ENCODE data around the gene HP.
"Not testable (repeated sequence)": the region's sequence is repeated elsewhere in the genome, so short reads cannot be mapped to it uniquely, and the experiment has no call there.

HP gene

GRCh38 chr16:72043058-72043457 is 11.2 kb upstream of the HP start:
- no peak for DNase-seq (ENCODE audit: low read depth in 2 of 2)

DNA sequence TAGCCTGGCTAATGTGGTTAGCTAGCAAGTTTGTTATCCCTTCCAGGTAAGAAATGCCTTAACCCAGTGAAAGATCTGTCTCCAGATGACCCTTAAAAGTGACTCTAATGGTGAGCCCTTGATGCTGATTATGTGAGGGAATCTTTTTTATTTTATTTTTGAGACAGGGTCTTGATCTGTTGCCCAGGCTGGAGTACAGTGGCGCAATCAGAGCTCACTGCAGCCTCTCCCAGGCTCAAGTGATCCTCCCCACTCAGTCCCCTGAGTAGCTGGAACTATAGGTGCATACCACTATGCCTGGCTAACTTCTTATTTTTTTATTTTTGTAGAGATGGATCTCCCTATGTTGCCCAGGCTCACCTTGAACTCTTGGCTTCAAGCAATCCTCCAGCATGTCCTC is 10.8 kb upstream of the HP start:
- DNase-seq (ENCODE audit: low read depth in 2 of 2), result no peak

DNA sequence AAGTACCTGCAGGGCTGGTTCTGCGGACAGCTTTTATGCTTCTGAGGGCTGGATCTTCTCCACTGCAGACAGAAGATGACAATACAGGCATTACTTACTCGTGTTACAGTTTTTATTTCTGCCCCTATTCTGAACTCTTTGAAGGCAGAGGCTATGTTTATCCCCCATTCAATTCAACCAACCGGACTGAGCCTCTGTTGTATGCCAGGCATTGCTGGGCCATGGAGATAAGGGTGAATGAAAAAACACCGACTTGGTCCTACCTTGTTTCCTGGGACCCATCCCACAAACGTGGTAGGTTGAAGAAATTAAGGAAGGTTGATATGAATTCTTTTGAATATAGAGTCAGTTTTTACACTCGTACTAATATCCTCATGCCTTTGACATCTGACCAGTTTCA is 10.0 kb upstream of the HP start:
- no peak for DNase-seq (ENCODE audit: low read depth in 2 of 2)

- DNase-seq (ENCODE audit: low read depth in 2 of 2), result no peak
These were observed 9.4 kb upstream of the HP start for GRCh38 chr16:72044825-72045359.

- no peak for DNase-seq (ENCODE audit: low read depth in 2 of 2)
These were observed 5.2 kb upstream of the HP start for GRCh38 chr16:72049110-72049509.

- no peak for DNase-seq (ENCODE audit: low read depth in 2 of 2)
These were observed 3.4 kb upstream of the HP start for GRCh38 chr16:72050769-72051464.

DNA sequence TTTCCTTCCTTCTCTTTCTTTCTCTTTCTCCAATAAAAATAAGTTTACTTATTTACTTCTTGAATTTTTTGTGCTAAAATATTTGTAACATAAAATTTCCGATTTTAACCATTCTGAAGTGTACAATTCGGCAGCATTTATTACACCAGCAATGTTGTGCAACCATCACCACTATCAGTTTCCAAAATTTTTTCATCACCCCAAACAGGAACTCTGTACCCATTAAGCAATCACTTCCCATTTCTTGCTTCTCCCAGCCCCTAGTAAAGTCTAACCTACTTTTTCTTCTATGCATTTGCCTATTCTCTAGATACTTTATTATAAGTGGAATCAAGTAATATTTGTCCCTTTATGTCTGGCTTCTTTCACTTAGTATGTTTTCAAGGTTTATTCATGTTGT is 2.5 kb upstream of the HP start:
- no peak for DNase-seq (ENCODE audit: low read depth in 2 of 2)

GRCh38 chr16:72055911-72056310 is 1.6 kb downstream of the HP start:
- no peak for DNase-seq (ENCODE audit: low read depth in 2 of 2)

DNA sequence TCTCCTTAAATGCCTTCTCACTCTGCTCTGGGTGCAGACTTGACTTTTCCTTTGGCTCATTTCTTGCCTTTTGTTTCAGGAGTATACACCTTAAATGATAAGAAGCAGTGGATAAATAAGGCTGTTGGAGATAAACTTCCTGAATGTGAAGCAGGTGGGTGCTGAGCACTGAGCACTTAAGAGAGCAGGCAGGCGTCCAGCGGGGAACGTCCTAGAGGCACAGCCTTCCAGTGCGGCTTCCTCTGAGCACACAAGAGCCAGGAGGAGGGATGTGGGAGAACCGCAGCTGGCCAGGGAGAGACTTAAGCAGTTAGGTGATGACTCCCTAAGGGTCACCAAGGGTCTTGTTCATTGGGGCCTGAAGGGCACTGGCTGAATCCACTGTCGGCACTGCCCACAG is 3.0 kb downstream of the HP start:
- DNase-seq (ENCODE audit: low read depth in 2 of 2), result not testable (repeated sequence)

GRCh38 chr16:72059060-72059459 is 4.8 kb downstream of the HP start:
- not testable (repeated sequence) for DNase-seq (ENCODE audit: low read depth in 2 of 2)

- DNase-seq (ENCODE audit: low read depth in 2 of 2), result no peak
These were observed 6.1 kb downstream of the HP start for GRCh38 chr16:72060405-72060804.

- DNase-seq (ENCODE audit: low read depth in 2 of 2), result no peak
These were observed 7.3 kb downstream of the HP start for GRCh38 chr16:72061564-72061963.

DNA sequence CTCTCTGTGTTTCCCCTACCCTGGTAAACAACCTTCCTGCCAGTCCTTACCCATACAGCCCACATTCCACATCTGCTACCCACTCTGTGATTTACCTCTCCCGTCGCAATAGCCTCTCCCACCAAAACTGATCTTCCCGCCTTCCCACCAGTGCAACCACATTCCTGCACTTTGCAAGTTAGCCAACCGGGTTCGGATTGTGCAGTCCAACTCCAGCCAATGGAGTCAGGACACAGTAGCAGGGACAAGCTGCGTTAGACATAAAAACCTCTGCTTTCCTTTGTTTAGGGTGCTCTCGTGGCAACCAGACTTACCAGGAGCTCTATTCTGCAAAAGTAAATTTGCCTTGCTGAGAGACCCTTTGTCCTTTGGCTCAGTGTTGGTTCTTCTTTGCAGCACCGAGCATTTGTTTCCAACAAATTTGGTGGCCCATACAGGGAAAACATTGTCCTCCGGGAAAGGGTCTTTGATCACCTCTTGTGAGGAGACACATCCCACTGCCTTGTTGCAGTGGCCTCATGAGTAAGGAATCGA is 10.1 kb downstream of the HP start:
- DNase-seq (ENCODE audit: low read depth in 2 of 2), result no peak

DNA sequence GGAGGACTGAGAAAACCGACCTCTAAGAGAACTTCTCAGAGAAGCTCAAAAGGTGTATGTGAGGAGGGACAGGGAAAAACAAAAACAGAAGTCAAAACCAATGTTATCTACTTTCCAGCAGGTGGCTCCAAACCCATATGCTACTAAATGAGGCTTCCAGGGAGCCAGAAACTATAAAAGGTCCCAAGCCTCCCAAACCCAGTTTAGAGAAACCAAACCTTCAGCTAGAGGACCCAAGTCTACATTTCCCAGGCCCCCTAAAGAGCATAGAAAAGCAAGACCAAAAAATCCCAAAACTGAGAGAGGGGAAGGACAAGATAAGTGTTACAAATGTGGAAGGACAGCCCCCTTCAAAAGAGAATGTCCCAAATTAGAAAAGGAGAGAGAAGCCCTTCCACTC is 12.4 kb downstream of the HP start:
- DNase-seq (ENCODE audit: low read depth in 2 of 2), result no peak

- DNase-seq (ENCODE audit: low read depth in 2 of 2), result no peak
These were observed 14.6 kb downstream of the HP start for GRCh38 chr16:72068930-72069329.

GRCh38 chr16:72072514-72073342 is 18.4 kb downstream of the HP start:
- DNase-seq (ENCODE audit: low read depth in 2 of 2), result no peak

DNA sequence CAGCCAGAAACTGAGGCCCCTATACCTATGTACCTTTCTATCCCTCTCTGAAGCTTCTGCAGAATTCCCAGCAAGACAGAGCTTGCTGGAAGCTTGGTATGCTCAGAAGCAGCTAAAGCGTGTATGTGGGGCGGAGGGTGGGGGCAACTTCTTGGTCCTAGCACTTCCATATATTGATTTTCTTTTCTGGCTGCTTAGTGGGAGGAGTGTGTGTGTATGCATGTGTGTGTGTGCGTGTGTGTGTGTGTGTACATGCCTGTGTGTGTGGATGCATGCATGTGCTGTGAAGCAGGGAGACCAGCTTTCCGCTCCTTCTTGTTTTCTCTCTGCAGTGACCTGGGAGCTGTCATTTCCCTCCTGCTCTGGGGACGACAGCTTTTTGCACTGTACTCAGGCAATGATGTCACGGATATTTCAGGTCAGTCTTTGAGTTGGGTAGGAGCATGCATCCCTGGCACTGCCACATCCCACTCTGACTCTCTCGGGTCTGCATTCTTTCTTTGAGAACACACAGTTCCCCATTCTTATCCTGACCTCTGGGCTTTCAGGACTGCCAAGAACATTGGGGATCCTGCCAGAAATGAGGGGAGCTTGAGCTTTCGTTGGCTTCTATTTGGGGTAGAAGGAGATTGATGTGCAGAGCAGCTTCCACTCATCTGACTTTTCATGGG is 19.4 kb downstream of the HP start:
- no peak for DNase-seq (ENCODE audit: low read depth in 2 of 2)

DNA sequence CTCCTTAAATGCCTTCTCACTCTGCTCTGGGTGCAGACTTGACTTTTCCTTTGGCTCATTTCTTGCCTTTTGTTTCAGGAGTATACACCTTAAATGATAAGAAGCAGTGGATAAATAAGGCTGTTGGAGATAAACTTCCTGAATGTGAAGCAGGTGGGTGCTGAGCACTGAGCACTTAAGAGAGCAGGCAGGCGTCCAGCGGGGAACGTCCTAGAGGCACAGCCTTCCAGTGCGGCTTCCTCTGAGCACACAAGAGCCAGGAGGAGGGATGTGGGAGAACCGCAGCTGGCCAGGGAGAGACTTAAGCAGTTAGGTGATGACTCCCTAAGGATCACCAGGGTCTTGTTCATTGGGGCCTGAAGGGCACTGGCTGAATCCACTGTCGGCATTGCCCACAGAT is 20.8 kb downstream of the HP start:
- not testable (repeated sequence) for DNase-seq (ENCODE audit: low read depth in 2 of 2)

DNA sequence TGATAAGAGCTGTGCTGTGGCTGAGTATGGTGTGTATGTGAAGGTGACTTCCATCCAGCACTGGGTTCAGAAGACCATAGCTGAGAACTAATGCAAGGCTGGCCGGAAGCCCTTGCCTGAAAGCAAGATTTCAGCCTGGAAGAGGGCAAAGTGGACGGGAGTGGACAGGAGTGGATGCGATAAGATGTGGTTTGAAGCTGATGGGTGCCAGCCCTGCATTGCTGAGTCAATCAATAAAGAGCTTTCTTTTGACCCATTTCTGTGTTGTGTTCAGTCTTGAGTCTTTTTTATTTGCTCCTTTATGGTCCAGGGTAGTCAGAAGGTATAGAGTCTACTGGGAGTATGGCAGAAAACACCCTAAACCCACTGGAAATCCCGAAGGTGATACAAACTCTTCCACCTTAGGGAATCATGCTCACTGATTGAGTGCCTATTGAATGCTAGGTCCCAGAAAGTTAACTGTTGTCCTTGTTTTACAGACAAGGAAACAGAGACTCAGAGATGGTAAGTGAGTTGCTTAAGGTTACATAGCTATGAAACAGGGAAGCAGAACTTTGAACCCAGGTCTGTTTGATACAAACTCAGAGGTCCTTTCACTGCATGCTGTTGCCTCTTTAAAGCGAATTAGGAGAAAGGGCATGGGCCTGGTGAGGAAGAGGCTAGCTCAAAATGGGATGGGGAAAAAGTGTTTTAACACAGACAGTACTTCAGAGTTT is 22.8 kb downstream of the HP start:
- not testable (repeated sequence) for DNase-seq (ENCODE audit: low read depth in 2 of 2)

DNA sequence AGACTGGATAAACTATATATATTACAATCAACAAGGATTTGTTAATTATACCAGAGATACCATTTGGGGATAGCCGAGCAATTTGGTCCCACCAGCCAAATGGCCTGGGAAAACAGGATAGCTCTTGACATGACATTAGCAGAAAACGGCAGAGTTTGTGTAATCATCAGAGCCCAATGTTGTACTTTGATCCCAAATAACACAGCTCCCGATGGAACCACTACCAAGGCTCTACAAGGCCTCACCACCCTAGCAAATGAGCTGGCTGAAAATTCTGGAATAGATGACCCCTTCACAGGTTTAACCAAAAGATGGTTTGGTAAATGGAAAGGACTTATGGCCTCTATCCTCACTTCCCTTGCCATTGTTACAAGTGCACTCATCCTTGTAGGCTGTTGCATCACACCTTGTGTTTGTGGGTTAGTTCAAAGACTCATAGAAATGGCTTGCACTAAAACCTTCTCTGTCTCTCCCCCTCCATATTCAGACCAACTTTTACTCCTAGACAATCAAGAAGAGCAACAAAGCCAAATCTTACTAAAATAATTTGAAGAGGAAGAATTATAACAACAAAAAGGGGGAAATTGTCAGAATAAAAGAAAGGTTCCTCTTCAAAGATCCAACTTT is 29.6 kb downstream of the HP start:
- no peak for DNase-seq (ENCODE audit: low read depth in 2 of 2)

DNA sequence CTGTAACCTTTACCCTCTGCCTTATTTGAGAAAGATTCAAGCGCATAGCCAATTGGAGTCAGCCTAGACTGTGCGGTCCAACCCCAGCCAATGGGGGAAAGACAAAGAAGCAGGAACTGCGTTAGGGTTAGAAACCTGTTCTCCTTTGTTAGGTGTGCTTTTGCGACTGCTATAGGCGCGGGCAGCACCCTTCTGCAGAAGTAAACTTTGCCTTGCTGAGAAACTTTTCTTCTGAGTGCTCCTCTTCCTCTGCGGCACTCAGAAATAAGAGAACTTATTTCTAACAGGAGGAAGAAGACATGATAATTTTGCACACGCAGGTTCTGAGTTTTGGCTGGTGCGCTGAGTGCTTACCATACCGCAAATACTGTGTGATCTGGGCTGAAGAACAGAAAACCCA is 30.1 kb downstream of the HP start:
- DNase-seq (ENCODE audit: low read depth in 2 of 2), result no peak

Measured in stimulated activated CD8-positive, alpha-beta memory T cell treated with anti-CD3 and anti-CD28 coated beads, Interleukin-7, amount 100 ng/mL, for 1 hour (primary cell).